Stimulated activated CD4-positive, alpha-beta T cell treated with anti-CD3 and anti-CD28 coated beads, Interleukin-2, amount 100 ng/mL, for 24 hours (primary cell): ENCODE data around the gene ACSF2.
"Not testable (repeated sequence)": the region's sequence is repeated elsewhere in the genome, so short reads cannot be mapped to it uniquely, and the experiment has no call there.

Experiments
- DNase-seq, 2 donors: peaks; one replicate each; pipeline ENCODE4 v3.0.0-alpha.2; 2020

The ACSF2 gene

DNA sequence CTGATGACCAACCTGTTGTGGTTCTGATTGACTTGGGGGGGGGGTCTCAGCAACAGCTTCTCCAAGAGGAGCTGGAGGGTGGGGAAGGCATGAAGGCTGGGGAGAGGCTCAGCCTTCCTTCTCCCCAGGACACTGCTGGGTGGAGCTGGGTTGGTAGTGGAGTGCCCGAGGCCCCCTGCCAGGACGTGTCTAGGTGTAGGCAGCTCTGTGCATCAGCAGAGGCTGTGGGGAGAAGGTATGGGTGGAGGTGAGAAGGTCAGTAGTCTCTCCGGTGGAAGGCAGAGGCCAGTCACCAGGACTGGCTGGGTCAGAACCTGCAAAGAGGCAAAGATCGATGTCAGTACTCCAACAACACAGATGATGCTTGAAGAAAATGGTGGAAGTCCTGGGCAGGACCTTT lies 38.7 kb downstream of the ACSF2 start:
- no peak for DNase-seq

DNA sequence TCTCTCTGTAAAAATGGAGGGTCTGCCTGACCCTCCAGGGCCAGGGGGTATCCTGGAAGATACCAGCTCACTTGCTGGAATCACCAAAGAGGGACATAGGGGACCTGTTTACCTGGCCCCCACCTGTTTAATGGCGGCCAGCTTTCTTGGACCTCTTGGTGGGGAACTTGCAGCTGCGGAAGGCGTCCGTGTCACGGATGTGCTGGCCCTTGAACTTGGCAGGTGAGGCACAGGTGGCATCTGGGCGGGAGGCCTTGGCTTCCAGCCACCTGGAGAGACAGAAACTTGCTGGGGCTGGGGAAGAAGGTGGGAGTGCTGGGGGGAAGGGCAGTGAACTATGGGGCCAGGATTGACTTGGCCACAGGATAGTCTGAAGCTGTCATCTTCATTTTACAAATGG lies 39.2 kb downstream of the ACSF2 start:
- DNase-seq = no peak

DNA sequence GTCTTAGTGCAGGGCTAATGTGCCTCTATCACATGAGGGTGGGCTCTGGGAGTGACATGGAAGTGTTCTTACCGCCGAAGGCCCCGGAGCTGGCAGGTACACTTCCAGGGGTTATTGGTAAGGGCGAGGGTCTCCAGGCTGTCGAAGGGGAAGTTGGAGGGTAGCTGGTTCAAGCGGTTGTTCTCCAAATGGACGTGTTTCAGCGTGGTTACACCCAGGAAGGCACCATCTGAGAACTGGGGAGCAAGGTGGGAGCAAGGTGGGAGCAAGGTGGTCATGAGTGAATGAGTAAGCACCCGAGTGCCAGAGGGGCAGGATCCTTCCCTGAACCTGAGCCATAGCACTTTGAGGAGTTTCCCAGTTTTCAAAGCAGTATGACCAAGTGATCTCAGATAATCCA lies 39.6 kb downstream of the ACSF2 start:
- no peak for DNase-seq

DNA sequence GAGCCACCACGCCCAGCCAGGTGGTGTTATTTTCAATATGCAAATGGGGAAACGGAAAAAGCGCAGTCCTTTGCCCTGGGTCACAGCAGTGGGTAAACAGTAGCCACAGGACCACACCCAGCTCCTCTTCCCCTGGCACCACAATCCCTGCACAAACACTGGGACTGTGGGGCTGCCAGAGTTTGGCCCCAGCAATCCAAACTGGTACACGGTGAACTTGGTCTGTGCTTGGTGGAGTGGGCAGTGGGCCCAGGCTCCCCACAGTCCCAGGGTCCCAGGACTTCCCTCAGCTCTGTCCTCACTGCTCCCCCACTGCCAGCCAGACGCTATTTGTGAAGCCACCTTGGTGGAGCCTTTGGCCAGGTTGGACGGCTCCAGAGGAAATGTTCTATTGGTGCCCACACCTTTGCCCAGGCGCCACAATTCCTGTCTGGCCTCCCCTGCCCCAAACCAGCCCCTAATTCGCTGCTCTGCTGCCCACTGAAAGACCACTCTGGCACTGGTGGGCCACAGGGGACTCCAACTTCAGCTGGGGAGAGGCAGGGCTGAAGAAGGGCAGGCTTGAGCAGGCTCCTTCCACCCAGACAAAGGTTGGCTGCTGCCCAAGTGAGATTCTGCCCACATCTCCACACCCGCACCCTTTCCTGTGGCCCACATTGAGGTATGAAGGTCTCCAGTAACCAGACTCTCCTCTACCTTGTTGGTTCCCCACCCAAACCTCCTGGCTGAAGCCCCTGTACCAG lies 40.5 kb downstream of the ACSF2 start:
- no peak for DNase-seq

DNA sequence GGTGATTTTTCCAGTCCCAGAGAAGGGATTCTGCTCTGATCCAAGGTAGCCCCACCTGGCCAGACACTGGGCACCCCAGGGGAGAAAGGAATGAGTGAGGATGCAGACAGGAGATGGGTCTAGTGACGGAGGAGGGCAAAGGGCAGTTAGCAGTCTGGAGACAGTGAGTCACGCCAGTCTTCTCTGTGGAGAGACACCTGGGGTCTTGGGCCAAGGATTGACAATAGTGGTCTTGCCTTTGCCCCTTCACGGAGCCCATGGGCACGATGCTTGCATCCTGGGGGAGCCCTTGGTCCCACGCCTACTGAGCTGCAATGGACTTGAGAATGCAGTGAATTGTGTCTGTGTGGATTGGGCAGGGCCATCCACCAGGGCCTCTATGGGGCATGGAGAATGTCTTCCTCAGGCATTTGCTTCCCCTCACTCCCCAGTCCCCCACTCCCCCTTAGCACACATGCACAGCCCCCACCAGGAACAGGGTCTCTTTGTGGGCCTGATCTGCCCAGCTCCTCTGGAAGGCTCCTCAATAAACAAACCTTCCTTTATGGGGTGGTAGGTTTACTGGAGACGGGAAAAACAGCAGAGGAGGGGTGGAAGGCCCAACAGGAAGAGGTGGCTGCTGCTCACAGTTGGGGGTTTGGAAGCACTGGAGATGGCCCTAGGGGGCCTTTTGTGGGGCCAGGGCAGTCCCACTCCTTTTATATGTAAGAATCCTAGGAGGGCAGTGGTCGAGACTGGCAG lies 41.3 kb downstream of the ACSF2 start:
- no peak for DNase-seq

DNA sequence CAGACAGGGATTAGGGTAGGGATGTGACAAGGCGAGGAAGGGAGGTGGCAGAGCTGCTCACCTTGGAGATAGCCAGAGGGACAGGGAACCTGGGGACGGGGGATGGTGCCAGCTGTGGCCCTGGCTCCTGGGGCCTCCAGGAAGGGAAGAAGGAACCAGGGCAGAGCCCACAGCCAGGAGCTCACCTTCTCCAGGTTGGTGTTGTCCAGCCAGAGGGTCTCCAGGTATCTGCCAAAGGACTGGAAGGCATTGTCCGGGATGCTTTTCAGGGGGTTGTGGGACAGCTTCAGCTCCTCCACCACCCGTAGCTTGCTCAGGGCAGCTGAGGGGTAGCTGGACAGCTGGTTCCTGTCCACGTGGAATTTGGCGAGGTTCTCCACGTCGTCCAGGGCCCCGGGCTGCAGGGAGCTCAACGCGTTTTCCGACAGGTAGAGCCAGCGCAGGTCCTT lies 41.9 kb downstream of the ACSF2 start:
- DNase-seq = no peak

DNA sequence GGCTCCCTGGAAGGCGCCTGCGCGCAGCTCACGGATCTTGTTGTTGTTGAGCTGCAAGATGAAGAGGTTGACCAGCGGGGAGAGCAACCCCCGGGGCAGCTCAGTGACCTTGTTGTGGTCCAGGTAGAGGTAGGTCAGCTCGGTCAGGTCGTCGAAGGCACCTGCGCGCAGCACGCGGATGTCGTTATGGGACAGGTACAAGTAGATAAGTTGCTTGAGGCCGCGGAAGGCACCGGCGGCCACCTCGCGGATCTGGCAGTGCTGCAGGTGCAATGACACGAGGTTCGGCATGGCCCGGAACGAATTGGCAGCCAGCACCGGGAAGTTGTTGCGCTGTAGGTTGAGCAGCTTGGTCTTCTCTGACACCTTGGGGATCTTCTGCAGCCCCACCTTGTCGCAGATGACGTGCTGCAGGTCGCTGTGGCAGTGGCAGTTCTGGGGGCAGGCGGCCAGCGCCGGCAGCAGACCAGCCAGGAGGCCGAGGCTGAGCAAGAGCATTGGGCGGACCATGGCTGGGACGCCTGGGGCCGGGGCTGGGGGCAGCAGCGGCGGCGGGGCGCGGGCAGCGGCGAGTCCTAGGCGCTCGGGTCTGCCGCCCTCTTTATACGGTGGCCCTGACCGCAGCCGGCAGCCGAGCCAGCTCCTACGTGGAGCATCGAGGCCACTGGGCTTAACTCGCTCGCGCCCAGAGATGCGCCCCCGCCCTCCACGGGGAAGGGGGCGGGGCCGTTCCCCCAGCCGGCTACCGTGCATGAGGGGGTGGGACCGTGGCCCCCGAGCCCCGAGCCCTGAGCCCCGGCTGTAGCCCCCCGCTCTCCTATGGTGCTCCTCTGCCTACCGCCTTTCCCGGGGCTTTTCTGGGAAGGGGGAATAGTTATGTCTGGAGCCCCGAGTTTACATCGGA lies 42.5 kb downstream of the ACSF2 start, which contains the start of gene CHAD:
Gene CHAD (minus strand): TSS at position 577 of the 904 bp plus-strand sequence. CDS start 67 bp downstream, at position 510.
- DNase-seq = no peak

DNA sequence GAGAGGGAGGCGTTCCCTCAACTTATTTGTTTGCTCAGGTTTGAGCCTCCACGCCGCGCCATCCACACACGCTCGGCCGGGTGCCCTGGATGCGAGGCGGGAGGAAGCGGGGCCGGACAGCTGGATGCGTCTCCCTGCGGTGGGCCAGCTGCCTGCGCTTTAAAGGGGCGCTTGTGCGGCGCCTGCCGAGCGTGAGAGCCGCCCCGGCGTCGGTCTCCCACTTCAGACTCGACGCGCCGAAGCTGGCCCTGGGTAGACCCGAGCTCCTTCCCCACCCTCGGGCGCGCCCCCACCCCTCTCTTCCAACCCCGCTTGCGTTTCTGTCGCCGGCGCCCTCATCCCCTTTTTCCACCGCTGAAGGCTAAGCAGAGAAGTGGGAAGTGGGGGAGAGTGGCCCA lies 43.2 kb downstream of the ACSF2 start:
- no peak for DNase-seq

DNA sequence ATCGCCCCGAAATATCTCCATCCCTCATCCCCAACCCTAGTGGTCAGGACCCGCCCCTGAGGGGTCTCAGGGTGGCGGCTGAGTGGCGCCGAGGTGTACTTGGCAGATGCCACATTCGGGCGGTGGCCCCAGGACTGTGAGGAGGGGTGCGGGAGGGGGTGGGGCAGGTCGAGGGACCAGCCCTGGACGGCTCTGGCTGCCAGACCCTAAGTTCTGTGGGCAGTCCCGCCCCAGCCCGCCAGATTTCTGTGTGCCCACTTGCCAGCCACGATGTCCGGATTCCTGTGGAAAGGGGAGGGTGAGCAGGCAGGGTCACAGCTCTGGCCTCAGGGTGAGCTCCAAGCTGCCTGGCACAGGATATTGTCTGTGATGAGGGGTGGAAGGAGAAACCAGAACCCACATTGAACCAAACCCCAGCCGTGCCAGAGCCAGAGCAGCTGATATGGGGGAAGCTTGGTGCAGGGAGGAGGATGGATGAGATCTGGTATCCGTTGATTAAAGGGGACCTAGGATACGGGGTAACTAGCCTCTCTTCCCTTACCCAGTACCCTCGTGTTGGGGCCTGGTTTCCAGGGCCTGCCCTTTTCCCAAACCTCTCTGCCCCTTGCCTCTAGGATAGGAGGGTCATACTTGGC lies 43.8 kb downstream of the ACSF2 start:
- no peak for DNase-seq

DNA sequence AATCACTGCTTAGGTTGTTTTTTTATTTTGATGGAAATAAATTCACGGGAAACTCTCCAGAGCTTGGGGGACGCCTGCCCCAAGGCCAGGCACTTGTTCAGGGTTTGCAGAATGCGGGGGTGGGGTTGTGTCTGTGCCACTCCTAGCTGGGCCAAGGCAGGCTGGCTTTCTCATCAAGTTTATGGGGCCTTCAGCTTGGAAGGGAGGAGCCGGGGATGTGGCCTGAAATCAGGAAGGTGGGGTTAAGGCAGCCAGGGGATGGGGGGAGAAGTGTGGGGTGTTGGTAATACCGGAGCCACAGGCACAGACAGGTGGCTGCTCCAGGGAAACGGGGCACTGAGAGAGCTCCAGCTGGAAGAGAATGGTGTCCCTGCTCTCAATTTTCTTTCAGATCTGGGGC lies 44.4 kb downstream of the ACSF2 start:
- DNase-seq = no peak

DNA sequence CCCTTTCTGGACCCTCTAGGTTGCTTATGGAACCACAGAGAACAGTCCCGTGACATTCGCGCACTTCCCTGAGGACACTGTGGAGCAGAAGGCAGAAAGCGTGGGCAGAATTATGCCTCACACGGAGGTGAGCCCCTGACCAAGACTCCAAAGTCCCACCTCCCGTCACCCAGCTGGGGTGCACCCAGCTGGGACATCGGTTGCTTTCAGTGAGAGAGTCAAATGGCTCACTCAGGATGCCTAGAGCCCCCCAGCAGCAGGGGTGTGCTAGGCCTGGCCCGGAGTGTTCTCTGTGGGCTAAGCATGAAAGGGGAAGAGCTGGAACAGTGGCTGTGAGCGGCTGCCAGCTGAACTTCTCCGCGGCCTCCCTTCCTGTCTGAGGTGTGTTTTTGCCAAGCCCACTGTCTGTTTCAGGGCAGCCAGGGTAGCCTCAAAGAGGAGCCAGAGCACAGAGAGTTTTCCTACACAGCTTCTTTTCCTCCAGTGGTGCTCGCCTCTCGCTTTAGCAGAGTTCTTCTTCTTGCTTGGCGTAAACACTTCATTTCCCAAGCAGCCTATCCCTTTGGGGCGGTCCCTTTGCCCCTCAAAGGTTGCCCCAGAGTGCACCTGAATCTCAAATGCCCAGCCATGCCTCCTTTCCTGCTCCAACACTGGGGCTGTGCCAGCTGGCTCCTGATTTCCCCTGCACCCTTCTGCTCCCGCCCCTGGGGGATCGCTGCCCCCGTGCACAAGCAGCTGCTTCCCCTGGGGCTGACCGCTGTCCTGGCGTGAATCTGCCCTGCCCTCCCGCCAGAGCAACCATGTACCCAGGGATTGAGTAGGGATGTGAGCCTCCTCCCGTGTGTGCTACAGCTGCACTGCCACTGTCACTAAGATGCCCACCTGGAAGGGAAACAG lies 45.2 kb downstream of the ACSF2 start:
- DNase-seq = no peak

DNA sequence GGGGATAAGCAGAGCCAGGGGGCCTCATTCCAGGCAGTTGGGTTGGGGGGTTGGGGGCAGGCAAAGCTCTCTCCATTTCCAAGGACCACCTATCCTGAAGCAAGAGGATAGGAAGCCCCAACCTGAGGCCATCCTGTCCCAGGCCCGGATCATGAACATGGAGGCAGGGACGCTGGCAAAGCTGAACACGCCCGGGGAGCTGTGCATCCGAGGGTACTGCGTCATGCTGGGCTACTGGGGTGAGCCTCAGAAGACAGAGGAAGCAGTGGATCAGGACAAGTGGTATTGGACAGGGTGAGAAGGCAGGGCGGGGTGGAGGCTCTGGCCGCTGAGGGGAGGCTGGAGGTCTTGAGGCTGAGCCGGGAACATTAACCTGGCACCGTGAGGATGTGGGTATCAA lies 46.3 kb downstream of the ACSF2 start:
- no peak for DNase-seq

DNA sequence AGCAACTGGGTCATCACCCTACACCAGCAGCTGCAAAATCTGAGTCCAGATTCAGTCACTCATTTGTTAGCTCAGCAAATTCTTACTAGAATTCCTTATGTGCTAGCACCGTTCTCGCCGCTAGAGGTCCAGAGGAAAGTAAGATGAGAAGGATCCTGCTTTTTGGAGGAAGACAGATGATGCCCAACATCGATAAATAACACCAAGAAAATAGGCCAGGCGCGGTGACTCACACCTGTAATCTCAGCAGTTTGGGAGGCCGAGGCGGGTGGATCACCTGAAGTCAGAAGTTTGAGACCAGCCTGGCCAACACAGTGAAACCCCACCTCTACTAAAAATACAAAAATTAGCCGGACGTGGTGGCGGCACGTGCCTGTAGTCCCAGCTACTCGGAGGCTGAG lies 46.7 kb downstream of the ACSF2 start:
- DNase-seq = not testable (repeated sequence)

DNA sequence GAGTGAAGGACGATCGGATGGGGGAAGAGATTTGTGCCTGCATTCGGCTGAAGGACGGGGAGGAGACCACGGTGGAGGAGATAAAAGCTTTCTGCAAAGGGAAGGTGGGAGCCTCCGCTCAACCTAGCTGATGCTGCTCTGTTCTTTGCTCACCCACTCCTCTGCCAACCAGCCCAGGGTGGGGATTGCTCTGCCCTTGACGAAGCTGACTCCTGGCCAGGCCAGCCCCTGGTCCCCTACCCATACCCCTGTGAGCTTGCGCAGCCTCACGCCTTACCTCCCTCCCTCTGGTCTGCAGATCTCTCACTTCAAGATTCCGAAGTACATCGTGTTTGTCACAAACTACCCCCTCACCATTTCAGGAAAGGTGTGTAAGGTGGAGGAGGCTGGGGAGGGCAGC lies 47.9 kb downstream of the ACSF2 start:
- no peak for DNase-seq

DNA sequence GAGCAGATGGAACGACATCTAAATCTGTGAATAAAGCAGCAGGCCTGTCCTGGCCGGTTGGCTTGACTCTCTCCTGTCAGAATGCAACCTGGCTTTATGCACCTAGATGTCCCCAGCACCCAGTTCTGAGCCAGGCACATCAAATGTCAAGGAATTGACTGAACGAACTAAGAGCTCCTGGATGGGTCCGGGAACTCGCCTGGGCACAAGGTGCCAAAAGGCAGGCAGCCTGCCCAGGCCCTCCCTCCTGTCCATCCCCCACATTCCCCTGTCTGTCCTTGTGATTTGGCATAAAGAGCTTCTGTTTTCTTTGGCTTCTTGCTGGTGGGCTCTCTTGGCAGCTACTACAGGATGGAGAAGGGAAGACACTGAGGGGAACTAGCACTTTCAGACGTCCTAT lies 48.5 kb downstream of the ACSF2 start:
- DNase-seq = no peak

DNA sequence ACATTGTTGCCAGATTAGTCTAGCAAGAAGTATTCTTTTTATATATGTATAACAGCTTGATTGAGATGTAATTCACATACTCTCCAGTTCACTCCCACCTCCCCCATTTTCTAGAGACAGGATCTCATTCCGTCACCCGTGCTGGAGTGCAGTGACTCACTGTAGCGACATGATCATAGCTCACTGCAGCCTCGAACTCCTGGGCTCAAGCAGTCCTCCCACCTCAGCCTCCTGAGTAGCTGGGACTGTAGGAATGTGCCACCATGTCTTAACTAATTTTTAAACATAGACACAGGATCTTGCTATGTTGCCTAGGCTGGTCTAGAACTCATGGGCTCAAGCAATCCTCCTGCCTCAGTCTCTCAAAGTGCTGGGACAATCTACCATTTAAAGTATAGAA lies 49.3 kb downstream of the ACSF2 start:
- no peak for DNase-seq

DNA sequence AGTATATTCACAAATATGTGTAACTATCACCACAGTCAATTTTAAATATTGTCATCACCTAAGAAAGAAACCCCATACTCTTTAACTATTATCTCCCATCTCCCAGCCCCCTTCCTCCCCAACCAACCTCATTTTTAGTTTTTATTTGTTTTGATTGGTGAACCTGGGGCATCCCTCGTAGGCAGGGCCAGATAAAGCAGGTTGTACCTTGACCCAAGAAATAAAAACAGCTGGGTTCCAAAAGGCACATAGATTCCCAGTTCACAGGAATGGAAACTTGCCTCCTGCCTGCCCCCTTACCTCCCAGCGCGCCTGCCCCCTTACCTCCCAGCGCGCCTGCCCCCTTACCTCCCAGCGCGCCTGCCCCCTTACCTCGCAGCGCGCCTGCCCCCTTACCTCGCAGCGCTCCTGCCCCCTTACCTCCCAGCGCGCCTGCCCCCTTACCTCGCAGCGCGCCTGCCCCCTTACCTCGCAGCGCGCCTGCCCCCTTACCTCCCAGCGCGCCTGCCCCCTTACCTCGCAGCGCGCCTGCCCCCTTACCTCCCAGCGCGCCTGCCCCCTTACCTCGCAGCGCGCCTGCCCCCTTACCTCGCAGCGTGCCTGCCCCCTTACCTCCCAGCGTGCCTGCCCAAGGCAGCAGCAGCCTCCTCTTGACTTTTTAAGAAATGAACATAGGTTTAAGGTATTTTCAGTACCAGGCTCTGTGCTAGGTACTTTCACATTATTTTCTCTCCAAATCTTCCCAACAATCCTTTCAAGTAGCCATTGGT lies 49.9 kb downstream of the ACSF2 start:
- DNase-seq = not testable (repeated sequence)

DNA sequence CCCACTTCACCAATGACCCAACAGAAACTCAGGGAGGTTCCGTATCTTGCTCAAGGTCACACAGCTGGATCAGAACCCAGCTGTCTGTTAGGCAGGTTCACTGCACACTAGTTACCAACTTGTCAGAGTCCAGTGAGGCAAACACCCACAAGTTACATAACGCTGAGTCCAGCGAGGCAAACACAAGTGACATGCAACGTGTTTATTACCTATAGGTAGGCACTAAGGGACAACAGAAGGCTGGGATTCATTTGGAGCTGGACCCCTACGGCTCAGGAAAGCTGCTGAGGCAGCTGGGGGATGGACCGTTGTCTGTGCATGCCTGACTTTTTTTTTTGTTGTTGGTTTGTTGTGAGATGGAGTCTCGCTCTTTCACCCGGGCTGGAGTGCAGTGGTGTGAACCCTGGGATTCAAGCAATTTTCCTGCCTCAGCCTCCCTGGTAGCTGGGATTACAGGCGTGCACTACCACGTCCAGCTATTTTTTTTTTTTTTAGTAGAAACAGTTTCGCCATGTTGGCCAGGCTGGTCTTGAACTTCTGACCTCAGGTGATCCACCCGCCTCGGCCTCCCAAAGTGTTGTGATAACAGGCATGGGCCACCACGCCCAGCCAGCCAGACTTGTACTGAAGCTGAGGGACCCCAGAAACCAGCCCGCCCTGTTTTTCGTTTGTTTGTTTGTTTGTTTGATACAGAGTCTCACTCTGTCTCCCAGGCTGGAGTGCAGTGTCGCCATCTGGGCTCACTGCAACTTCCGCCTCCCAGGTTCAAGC lies 50.7 kb downstream of the ACSF2 start:
- DNase-seq = no peak

DNA sequence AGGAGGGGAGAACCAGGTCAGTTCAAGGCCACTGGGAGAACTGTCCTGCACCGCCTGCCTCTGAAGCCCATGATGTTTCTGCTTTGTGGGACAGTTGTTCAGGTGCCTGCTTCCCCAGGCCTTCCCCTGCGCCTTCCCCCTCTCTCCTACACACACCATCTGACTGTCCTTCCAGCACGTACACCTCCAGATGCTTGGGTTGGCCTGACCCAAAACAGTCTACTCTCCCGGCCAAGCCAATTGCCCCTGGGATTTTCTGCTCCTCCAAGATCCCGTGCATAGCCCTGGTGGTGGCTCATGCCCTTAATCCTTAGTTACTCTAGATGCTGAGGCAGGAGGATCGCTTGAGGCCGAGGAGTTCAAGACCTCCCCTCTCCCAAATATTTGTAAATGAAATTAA lies 52.0 kb downstream of the ACSF2 start:
- DNase-seq = no peak
